Epithelial cell of prostate (primary cell): ENCODE results near the gene IDH3B.

ENCODE experiments used
- DNase-seq: peaks from one replicate; pipeline ENCODE4 v3.0.0-alpha.2; 2011; ENCODE audit warnings: low read depth, low spot score
- H3K27ac ChIP-seq: fragments of 450-650 bp; 2 replicates; pipeline ENCODE4 v1.5.1; 2017; ENCODE audit warnings: mild to moderate bottlenecking

IDH3B gene

DNA sequence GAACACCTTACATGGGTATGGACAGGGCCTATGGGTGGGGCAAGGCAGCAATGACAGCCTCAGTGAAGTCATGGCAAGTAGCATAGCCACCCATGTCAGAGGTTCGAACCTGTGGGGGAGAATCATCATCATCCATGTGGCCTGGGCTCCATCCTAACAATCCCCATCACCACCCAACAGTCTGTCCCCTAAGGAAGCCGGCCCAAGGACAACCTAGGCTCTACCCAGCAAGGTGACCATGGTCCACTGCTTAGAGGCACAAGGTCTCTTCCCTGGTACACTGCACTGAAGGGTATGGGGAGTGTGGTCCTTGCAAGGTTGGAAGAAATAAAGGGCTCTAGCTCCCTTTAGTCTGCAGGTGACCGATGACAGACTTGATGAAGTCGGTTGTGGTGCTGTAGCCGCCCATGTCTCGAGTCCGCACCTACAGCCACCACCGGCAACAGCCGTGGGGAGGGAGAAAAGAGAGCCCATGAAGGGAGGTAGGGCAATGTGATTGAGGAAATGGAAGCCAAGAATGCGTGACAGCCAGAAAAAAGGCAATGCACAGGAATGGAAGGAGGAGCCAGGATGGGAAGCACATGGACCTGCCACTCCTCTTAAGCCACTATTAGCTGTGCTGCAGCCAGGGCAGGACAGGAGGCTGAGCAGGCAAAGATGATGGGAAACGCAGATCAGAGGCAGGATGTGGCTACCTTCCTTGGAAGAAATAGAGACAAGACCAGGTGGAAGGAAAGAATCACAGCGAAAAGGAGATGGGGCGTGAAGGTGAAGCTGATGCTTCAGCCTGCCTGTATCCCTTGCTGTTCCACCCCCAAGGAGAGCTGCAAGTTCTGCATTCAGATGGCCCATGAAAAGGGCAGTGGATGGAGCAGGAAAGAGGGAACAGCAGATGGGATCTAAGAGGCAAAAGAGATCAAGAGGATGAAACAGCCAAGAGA lies 5.3 kb downstream of the IDH3B start:
- H3K27ac ChIP-seq, result no peak overlapping the region
- no peak for DNase-seq

DNA sequence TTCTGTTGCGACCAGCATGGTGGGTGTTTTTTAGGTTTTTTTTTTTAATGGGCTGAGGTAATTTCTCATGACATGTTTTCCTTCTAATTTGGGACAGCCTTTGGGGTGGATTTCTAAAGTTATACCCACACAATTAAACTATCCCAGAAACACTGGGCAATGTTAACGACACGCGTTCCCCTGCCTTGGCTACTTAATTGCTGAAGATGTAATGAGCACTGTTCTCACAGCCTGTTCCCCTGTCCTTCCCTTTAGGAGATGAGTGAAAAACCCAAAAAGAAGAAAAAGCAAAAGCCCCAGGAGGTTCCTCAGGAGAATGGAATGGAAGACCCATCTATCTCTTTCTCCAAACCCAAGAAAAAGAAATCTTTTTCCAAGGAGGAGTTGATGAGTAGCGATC lies 6.3 kb downstream of the IDH3B start:
- no peak for DNase-seq
- no peak overlapping the region for H3K27ac ChIP-seq

DNA sequence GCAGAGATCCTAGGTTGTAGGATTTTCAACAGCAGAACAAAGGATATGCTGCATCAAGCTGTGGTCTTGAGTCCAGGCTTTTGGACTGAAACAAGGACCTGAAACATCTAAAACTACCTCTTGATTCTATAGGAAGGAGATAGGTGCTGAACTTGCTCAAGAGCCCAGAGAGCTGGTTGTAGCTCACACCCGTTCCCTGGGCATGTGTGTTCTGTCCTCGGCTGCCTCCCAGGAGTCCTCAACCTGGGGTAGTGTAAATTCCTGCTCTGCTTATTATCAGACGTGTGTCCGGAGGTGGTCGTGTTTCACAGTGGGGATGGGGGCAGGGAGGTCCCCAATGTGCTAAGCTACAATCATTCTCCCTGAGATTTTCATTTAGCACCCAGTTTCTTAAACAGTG lies 6.8 kb downstream of the IDH3B start:
- H3K27ac ChIP-seq, result no peak overlapping the region
- no peak for DNase-seq

DNA sequence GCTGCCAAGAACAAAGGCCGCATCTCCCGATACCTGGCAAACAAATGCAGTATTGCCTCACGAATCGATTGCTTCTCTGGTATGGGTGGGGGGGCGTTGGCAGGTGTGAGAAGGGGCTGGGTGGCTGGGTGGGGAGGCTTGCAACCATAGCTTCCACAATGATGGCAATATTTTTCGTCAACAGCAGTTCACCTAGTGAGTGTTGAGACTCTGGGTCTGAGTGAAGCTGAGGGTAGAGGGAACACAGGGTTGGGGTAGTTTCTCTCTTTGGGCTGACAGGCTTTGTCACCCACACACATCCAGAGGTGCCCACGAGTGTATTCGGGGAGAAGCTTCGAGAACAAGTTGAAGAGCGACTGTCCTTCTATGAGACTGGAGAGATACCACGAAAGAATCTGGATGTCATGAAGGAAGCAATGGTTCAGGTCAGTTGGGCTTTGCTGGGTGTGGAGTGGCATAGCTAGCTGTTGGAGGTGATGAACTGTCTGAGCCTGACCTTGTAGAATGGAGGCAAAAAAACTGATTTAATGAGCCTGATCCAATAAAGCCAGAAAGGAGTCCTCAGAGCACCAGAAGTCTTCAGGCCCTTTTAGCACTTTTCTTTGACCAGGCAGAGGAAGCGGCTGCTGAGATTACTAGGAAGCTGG lies 7.4 kb downstream of the IDH3B start:
- no peak overlapping the region for H3K27ac ChIP-seq
- DNase-seq, result no peak

DNA sequence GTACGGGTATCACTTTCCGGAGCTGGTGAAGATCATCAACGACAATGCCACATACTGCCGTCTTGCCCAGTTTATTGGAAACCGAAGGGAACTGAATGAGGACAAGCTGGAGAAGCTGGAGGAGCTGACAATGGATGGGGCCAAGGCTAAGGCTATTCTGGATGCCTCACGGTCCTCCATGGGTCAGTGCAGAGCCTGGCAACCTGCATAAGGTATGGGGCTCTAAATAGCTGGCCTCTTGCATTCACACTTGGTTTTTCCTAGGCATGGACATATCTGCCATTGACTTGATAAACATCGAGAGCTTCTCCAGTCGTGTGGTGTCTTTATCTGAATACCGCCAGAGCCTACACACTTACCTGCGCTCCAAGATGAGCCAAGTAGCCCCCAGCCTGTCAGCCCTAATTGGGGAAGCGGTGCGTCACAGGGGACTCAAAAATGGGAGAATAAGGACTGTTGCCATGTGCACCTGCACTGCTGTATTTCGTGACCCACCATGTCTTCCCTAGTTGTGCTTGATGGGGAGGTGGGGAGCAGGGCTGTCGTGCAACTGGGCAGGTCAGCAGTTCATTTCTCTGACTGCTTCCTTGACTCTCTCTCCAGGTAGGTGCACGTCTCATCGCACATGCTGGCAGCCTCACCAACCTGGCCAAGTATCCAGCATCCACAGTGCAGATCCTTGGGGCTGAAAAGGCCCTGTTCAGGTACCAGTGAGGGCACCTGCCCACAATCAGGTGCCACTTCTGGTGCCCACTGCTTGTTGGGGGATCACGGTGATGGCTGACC lies 8.5 kb downstream of the IDH3B start:
- no peak overlapping the region for H3K27ac ChIP-seq
- DNase-seq, result no peak

DNA sequence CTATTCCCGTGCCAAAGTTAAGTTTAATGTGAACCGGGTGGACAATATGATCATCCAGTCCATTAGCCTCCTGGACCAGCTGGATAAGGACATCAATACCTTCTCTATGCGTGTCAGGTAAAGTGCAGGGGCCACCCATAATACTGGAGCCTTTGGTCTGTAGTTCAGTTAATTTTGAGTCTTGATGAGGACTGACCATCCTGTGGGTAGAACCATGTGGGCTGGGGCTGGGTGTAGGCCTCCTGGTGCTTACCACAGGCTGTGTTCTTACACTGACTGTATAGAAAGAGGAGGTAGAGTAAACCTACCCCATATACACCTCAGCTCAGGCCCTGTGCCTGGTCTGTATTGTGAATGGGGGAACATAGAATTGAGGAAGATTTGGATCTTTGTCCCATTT lies 9.2 kb downstream of the IDH3B start:
- H3K27ac ChIP-seq, result no peak overlapping the region

DNA sequence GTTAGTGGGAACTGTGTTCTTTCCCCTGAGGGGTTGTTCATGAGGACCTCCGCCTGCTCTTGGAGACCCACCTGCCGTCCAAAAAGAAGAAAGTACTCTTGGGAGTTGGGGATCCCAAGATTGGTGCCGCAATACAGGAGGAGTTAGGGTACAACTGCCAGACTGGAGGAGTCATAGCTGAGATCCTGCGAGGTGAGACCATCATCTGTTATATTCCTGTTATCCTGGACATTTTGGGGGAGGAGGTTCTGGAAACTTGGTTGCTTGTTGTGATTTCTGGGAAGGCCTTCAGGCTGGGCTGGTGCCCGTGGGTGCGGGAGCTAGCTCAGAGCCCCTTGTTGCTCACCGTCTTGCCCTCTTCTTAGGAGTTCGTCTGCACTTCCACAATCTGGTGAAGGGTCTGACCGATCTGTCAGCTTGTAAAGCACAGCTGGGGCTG lies 9.6 kb downstream of the IDH3B start:
- H3K27ac ChIP-seq, result peak overlapping the region; percentile 79

More for the DNA sequence above, 9.2 kb downstream of the IDH3B start:
- DNase-seq, result no peak

DNA sequence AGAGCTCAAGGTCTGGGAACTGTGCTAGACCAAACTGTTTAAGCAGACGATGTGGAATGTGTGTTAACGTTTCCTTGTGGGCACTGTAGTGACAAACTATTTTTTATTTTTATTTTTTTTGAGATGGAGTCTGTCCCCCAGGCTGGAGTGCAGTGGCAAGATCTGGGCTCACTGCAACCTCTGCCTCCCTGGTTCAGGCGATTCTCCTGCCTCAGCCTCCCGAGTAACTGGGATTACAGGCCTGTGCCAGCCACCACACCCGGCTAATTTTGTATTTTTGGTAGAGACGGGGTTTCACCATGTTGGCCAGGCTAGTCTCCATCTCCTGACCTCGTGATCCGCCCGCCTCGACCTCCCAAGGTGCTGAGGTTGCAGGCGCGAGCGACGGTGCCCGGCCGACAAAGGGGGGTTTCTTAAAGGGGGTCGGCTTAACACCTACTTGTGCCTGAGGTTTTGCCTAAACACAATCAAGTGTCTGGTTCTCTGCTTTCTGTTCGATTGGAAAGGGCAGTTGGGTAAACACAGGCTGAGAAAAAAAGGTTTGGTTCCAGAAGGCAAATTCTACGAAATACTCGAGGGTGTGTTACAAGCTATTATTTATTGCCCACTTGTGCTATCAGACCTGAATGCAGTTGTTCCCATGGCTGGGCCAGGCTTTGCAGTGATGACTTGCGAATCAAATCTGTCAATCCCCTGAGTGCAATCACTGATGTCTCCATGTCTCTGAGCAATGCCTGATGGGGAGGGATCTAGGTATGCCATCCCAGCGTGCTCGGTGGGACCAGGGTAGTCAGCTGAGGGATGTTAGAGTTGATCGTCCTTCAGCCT lies 10.2 kb downstream of the IDH3B start:
- peak overlapping the region; percentile 79 for H3K27ac ChIP-seq
- DNase-seq, result no peak

More for the DNA sequence above, 9.6 kb downstream of the IDH3B start:
- no peak for DNase-seq

DNA sequence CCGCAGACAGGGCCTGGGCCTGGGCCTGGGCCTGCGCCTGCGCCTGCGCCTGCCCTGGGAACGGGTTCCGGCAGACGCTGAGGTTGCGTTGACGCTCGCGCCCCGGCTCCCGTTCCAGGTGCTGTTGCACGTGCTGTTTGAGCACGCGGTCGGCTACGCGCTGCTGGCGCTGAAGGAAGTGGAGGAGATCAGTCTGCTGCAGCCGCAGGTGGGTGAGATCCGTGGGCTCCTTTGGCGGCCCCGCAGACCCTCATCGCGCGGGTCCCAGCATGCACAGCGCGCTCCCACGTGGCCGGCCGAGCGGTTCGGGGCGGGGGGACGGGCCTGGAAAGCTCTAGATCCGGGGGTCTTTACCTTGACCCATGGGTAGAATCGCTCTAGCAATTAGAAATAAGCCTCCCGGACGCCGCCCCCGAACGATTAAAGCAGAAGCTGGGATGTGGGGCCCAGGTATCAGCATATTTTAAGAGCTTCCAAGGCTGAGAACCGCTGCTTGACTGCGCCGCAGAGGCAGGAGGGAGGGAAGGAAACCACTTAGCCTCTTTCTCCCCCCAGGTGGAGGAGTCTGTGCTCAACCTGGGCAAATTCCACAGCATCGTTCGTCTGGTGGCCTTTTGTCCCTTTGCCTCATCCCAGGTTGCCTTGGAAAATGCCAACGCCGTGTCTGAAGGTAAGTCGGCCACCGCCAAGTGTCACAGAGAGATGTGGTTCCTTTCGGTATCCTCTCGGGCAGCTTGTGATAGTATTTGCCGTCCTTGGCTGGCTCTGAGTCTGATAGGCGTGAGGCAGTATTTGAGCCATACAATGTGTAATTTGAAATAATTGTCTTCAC lies 11.1 kb downstream of the IDH3B start:
- peak; percentile 3 for DNase-seq
- H3K27ac ChIP-seq, result peak overlapping the region; percentile 79

DNA sequence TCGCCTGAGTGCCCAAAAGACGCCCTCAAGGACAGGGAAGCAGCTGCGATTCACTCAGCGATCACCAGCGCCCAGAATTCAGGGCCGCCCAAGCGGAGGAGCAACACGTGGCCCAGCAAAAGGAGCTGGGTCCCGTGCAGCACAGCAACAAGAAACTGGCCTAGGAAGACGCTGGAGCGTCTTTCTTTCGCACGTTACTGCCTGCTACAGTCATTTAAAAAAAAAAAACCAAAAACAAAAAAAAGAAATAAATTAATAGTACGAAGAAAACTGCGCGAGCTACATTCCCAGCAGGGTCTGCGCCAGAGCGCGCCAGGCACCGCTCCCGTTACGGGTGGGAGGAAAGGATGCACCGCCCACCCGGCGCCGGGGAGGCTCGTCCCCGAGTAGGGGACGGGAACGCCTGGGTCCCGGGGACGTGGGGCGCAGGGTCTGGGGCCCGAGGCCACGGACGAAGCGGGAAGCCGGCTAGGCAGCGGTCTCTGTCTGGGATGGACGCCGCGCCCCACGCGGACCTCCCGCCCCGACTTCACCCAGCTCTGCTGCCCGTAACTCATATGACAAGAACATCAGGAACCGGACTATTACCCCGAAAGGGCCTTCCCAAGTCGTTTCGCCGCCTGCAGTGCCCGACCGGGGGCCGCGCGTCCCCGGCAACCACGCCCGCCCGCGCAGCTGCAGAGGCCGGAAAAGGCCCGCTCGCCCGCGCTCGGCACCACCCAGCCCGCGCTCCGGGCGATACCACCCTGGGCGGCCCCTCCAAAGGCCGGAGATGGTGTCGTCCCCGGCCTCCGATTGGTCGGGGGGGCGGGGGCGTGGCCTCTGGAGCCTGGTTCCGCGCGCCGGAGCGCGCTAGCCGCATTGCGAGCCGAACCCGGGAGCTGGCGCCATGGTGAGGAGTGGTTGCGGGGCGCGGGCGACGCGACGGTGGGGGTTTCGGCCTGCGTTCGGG lies 12.0 kb downstream of the IDH3B start, which contains the start of gene NOP56:
NOP56 (plus strand) TSS at position 861 of the 952 bp plus-strand sequence; CDS start at position 890, 29 bp downstream.
- peak within 1 kb of the TSS; percentile 79 for H3K27ac ChIP-seq
- peak; percentile 50 for DNase-seq

DNA sequence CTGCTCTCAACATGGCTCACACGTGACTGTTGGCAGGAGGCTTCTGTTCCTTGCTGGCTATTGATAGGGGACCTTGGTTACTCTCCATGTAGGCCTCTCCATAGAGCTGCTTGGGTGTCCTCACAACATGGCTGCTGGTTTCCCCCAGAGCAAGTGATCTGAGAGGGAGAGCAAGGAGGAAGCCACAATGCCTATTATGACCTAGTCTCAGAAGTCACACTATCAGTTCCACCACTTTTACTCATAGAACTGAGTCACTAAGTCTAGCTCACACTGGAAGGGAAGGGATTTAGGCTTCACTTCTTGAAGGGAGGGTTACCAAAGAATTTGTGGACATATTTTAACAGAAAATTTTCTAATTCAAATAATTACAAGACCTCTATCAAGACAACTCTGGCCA lies 20.3 kb downstream of the IDH3B start:
- no peak for DNase-seq
- no peak overlapping the region for H3K27ac ChIP-seq

DNA sequence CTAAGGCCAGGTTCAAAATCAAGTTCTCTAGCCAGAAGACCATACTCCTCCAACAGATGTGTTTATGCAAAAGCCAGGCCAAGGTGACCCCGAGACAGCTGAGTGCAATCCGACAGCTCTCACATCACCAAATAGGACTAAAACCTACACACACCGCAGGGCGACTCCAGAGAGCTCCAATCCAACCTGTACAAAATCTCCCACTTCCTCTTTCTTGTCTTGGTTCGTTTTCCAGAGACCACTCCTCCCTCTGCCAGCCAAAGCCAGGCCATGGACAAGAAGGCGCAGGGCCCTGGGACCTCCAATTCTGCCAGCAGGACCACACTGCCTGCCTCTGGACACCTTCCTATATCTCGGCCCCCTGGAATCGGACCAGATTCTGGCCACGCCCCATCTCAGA lies 23.1 kb downstream of the IDH3B start:
- no peak for DNase-seq
- no peak overlapping the region for H3K27ac ChIP-seq

DNA sequence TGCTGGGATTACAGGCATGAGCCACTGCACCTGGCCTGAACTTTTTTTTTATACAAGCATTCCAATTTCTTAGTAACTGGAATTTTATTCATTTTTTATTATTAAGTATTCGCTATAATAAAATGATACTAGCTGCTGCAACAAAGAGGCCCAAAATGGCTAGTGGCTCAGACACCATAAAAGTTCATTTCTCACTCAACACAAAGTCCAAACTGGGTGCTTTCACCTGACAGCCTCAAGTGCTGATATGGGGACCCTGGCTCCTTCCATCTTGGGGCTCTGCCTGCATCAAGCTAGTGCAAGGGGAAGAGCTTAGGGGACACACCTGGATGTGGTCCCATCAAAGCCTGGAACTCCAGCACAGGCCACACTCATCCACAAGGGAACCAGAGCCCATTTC lies 23.8 kb downstream of the IDH3B start:
- no peak overlapping the region for H3K27ac ChIP-seq
- DNase-seq, result no peak

DNA sequence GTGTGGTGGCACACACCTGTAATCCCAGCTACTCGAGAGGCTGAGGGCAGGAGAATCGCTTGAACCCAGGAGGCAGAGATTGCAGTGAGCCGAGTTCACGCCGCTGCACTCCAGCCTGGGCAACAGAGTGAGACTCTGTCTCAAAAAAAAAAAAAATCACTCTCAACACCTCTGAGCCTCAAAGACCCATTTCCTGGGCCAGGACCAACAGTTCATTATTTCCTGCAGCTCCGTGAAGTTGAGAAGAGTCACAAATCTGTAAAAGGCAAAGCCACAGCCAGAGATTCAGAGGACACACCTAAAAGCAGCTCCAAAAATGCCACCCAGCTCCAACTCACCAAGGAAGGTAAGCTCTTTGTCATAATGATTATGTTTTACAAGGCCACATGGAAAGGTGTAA lies 26.8 kb downstream of the IDH3B start:
- no peak overlapping the region for H3K27ac ChIP-seq
- no peak for DNase-seq

DNA sequence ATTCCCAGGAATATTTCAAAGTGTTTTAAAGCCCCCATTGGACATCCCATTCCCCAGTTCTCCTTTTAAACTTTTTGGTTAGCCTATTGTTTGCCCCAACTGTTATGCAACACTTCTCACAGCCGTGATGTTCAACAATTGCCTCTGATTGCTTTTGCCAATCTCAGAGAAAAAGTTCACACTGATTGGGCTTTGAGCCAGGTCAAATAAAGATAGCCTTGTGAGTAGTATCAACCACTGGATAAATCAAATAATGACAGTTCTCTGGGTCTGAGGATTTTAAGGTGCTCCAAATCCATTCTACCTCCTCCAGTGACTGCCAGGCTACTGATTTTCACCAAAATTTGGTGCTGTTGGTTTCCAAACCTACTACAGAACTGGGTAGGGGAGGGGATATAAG lies 30.6 kb downstream of the IDH3B start:
- no peak for DNase-seq
- H3K27ac ChIP-seq, result no peak overlapping the region

DNA sequence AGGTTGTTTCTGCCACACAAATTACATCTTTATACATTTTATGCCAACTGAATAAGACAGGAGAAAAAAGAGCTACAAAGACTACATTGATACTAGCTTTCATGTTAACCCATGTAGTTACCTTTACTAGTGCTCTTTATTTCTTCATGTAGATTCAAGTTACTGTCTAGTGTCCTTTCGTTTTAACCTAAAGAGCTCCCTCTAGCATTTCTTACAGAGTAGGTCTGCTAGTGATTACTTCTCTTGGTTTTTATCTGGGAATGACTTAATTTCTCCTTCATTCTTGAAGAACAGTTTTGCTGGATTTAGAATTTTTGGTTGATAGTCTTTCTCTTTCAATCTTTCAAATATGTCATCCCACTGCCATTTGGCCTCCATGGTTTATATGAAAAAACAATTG lies 32.8 kb downstream of the IDH3B start:
- no peak overlapping the region for H3K27ac ChIP-seq
- DNase-seq, result no peak

DNA sequence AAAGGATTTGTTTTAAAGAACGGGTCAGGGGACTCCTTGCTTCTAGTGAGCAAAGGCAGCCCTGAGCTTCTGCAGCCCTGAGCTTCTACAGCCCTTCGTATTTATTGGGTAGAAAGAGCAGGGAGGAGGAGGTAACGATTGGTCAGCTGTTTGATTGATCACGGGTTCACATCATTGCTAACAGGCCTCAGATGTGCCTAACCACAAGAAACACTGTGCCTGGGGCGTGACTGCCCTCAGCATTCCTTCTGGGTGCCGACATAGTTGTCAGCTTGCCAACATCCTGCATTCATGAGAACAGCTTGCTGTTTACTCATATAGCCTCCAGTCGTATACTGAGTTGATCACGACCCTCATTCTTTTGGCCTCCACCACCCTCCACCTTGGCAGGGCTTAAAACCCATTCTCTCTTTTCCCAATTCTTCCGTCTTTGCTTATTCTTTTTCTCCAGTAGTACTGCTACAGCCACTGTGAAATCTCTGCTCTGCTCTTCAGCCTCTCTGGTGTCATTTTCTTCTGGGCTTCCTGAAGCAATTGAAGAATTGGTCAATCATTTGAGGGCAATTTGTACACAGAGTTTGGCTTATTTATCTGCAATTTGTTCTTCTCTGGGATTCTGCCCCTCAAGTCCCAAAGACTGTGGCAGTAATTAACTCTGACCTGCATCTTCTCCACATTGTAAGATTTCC lies 37.0 kb downstream of the IDH3B start:
- peak overlapping the region; percentile 56 for H3K27ac ChIP-seq
- DNase-seq, result peak; percentile 90
